HG03280 (cell line): ENCODE data around the gene GSTA4.
"Not testable (repeated sequence)": the region's sequence is repeated elsewhere in the genome, so short reads cannot be mapped to it uniquely, and the experiment has no call there.

Experiments
- ATAC-seq: cut with Tn5 transposase; IDR thresholded peaks from one replicate; pipeline ENCODE4 v1.9.1; 2021; ENCODE audit warnings: mild to moderate bottlenecking, moderate library complexity; ENCODE audit not compliant: unreplicated experiment

The GSTA4 gene

DNA sequence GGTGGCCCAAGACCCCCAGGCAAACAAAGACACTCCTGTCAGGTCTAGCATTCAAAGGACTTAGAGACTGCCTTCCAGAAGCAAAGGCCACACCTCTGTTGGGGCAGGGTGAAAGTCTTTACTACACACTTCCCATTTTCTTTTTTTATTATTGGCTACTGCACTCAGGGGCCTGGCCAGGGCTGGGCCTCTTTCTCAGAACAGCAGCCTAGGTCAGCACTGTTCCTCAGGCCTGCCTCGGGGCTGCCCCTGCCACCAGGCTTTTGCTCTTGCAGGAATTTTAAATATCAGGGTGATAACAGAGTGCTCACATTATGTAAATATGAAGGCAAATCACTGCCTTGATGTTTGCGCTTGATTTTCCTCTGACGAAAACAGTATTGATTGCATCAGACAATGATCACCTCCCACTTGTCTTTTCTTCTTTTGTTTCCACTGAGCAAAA lies 18.5 kb downstream of the GSTA4 start:
- ATAC-seq, result peak; percentile 73

DNA sequence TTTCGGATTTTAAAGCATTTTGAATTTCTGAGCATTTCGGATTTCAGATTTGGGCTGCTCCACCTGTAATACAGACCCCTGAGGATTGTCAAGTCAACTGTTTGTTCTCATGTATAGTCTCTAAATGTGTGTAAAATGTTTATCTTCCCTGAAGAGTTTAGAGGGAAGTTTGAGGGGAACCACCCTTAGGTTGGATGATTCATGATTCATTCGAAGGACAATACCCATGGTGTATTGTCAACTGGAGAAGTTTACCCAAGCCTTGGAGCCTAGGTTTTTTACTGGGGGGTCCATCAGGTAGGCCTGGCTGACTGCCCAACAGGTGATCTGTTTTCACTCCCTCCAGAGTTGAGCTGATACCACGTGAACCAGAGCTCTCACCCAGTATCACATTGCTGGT lies 18.9 kb downstream of the GSTA4 start:
- no peak for ATAC-seq

DNA sequence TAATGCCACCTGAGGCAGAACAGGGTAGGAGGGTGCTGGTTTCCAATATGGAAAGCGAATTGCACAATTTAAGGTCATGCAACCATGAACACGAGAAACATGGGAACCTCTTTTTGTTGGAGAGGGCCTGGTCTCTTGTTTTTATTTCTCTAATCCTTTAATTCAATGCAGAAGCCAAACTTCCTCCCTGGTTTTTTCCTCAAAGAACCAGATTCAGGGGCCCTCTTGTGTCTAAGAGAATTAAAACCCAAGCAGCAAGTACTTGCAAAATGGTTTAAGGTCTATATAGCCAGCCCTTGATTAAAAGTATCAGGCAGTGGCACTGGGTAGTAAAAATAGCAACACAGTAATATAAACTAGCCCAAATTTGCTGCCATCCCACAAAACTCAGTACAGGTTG lies 19.5 kb downstream of the GSTA4 start:
- ATAC-seq, result no peak

DNA sequence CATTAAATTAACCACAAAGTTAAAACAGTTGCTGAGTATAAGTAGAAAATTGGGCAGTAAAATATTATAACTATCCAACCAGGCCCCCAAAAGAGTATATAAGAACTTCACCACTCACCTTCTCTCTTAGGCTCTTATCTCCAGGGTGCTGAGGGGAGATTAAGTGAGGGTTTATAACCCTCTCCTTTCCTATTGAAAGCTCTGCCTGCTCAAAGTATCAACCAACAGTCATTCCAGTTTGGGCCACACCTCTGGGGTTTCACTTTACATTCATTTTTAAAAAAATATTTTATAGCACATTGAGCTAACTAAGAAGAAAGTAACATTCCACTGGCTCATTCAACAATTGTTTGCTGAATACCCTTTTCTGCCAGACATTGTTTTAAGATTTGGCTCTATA lies 22.1 kb downstream of the GSTA4 start:
- ATAC-seq, result no peak

DNA sequence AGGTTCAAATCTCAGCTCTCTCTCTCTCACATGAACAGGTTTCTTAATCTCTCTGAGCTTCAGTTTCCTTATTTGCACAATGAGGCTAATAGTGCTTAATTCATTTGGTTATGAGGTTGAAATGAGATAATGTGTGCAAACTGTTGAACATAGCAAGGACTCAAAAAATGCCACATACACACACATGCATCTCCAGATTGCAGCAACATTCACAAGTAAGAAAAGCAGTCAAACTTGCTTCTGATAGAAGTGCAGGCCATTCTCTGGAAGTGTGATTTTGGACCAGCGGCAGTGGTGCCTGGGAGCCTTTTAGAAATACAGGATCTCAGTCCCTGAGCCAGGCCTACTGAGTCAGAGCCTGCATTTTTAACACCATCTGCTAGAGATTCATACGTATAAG lies 25.7 kb downstream of the GSTA4 start:
- ATAC-seq, result no peak

DNA sequence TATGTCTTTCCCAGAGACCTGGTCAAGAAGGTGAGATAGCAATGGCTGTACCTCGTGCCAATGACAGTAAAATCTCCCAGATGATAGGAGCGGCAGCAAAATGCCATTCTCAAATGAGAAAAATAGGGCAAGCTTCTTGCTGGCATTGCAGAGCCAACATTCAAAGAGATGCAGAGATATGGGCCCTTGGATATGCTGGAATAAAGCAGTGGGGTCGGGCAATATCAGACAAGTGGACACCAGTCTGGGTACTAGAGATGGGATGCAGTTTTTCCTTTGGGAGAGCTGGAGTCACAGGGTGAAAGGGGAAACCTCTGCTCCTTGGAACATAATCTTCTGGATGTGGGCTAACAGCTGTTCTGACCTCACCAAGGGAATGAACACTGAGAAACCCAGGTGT lies 29.0 kb downstream of the GSTA4 start:
- ATAC-seq, result no peak

DNA sequence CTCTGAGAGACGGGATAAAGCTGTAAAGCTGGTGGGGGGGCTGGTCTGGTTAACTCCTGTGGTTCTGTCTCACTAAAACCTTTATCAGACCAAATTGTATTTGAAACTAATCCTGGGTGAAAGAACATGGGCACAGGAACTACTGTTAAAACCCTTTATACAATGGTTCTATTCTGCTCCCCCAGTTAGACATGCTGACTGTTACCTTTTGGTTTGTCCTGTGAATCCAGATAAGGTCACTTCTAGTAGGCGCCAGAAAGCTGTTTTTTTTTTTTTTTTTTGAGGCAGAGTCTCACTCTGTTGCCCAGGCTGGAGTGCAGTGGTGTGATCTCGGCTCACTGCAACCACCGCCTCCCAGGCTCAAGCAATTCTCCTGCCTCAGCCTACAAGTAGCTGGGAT lies 29.7 kb downstream of the GSTA4 start:
- no peak for ATAC-seq

DNA sequence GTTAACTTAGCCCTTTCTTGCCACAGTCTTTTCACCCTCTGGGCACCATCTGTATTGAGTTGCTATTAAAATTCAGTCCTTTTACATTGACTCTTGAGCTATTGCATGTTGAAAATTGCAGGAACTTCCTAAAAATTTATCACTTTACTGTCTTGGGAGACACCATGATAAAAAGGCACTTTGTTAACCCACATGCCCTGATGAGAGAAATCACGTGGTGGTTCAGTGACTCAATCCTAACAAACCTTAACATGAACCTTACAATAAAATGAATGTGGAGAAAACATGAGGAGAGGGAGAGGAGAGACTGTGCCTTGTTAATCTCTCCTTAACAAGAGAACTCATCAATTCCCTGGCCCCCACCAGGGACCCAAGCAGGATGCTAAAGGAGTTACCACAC lies 30.8 kb downstream of the GSTA4 start:
- ATAC-seq, result no peak

DNA sequence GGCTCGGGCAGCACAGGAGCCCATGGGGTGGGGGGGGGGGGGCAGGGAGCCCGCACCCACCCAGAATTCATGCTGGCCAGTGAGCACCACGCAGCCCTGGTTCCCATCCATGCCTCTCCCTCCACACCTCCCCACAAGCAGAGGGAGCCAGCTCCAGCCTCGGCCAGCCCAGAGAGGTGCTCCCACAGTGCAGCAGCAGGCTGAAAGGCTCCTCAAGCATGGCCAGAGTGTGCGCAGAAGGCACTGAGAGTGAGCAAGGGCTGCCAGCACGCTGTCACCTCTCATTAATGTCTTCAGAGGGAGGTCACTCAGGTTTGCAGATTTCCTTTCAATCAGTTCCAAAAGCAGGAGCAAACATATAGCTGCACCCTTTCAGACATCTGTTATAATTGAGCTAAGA lies 32.4 kb downstream of the GSTA4 start:
- ATAC-seq, result no peak

DNA sequence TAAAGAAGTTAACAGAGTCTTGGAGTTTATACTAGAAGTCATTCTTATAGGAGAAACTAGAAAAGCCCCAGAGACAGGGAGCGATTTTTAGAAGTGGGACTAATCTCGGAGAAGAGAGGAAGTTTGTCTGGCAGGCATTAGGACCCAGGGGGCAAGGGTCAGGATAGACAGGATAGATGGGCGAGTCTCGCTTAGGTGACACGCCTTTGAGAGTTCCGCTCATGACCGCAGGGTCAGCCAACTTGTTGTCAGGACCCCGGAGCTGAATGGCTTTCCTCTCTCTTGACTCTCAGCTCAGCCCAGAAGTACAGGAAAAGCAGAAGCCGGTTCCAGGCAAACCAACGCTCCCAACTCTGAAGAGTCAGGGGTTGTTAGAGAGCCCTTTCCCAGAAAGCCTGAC lies 34.1 kb downstream of the GSTA4 start:
- not testable (repeated sequence) for ATAC-seq

DNA sequence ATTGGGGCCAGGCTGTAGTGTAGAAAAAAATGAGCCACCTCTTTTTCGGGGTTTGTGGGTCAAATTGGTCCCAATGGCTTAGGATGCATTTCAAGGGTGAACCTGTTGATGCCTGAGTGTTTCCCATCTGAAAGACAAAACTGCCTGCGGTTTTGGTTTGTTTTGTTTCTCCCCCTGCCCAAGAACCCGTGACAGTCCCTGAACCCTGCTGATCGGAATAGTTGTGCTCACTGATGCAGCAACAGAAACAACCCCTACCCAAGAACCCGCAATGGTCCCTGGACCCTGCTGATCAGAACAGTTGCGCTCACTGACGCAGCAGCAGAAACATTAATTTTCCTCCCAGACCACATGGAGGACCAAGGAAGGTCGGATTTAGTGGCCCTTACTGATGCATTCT lies 34.9 kb downstream of the GSTA4 start:
- not testable (repeated sequence) for ATAC-seq

DNA sequence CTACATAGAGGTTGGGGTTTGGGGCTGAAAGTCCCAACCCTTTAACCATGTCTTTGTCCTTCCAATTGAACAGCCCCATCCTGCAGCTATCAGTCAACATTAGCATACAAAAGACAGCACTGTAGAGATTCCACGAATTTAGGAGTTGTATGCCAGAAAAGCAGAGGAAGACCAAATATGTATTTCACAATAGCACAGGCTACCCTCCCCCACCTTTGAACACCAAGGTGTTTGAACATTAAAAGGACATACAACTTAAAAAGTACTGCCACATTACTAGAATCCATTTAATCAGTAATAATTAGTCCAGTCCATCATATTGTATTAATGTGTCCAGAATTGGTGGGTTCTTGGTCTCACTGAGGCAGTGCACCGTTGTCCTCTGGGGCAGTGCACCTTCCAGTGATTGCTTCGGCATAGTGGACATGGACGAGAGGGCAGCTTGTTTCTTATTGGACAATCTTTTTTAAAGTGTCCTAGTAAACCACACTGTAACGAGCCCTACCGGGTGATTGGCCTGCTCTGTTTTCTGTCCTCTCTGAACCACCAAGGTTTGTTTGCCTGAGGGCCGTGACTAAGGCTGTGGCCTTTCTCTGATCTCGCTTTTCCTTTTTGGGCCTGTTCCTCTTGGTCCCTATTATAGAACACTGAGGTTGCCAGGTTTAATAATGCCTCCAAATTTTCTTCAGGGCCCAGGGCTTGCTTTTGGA lies 36.4 kb downstream of the GSTA4 start:
- ATAC-seq, result no peak

DNA sequence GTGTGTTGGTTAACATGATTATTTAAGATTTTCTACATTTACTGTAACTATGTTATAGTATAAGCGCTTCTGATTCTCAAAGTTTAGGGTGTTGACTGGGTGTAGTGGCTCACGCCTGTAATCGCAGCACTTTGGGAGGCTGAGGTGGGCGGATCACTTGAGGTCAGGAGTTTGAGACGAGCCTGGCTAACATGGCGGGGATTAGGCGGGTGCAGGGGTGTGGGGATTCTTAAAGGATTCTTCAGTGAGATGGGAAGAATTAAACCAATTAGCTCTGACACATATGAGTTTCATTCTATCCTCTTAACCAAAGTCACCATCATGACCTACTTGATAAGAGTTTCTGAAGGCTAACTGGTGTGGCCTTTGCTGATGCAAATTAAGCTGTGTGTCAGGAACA lies 39.2 kb downstream of the GSTA4 start:
- no peak for ATAC-seq

DNA sequence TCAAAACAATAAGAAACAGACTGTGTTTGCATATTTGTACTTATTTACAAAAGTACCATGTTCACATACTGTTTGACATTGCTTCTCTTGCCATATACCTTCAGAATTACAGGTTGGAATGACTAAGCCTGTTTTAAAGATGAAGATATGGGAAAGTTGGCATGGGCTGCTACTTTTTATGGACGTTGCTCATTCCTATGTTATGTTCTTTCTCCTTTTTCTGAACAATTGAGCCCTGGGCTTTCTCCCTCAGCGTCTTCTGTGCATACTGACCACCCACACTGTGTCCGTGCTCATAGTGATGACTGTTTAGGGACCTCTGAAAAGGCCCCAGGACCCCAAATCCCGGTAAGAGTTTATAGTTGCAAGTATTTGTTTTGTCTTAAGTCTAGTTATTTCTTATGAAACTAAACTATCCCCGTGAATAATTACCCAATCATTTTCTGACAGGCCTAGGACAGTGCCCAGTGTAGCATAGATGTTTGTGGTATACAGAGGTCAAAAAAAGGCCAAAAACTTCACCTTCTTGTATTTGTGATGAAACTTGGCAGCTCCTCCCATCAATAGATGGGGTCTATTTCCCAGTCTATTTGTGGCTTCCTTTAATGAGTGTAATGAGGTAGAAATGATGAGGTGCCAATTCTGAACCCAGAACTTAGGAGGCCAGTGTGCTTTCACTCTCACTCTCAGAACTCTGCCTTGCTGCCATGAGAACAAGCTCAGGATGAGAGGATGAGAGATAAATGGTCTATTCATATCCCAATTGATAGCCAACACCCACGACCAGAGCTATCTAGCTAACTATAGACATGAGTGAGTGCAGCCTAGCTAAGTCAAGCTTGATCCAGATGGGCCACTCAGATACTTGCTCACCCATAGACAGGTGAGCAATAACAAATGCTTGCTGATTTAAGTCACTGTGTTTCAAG lies 40.9 kb downstream of the GSTA4 start:
- ATAC-seq, result no peak

DNA sequence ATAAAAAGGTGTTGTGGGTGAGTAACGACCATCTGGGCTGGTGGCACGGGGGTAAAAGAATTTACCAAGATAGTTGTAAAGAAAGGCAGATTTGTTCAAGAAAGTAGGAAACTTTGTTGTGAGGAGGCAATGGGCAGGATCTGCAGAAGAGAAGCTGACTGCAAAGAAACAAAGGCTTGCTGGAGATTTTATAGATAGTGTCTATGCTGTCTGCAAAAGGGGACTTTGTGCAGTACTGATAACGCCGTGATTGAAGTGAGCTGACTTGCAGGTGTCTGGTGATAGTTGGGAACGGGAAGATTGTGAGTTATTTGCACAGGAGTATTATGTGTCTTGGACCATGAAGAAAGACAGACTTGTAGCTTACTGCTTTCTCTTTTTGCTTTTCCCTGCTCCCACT lies 48.8 kb downstream of the GSTA4 start:
- ATAC-seq, result no peak

DNA sequence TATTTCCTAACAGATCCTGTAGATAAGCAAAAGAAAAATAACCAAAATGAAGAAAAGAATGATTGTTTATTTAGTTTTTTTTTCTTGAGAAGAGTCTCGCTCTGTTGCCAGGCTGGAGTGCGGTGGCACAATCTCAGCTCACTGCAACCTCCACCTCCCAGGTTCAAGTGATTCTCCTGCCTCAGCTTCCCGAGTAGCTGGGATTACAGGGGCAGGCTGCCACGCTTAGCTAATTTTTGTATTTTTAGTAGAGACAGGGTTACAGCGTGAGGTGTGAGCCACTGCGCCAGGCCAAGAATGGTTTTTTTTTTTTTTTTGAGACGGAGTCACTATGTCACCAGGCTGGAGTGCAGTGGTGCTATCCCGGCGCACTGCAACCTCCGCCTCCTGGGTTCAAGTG lies 52.3 kb downstream of the GSTA4 start:
- not testable (repeated sequence) for ATAC-seq

DNA sequence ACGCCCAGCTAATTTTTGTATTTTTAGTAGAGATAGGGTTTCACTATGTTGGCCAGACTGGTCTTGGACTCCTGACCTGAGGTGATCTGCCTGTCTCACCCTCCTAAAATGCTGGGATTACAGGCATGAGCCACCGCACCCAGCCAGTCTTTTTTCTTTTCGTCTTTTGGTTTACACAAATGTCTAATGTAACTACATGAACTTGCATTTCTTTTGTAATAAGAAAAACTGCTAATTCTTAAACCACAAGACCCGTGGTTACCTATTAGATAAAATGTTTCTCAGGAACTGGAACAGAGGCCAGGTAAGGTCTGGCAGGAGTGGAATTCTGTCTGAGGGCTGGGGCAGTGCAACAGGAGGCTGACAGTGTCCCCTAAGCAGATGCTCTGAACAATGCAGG lies 52.9 kb downstream of the GSTA4 start:
- ATAC-seq, result no peak

DNA sequence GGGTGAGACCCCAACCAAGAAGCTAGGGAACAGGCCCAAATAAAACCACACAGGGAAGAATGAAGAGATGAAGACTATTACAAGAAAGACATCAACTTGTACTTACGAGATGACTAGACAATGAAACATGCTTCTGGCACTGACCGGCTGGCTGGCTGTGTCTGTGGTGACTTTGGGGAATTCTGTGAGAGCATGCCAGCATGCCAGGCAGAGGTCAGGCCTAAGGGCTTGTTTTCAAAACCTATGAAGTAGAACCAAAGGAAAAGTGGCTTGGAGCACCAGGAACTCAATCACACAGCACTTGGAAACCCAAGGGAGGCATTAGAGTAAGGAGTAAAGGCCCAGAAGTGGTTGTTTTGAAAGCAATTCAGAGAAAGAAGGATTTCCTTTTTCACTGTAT lies 57.2 kb downstream of the GSTA4 start:
- ATAC-seq, result no peak

DNA sequence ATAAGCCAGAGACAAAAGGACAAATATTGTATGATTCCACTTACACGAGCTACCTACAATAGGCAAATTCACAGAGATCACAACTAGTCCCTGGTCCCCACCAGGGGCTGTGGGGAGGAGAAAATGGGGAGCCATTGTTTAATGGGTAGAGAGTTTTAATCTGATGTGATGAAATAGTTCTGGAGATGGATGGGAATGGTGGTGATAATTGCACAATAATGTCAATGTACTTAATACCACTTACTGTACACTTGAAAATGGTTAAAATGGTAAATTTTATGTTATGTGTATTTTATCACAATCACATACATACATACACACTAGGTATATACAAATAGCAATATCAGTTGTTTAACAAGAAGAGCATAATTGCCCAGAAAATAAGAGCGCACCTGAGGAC lies 61.3 kb downstream of the GSTA4 start:
- no peak for ATAC-seq

DNA sequence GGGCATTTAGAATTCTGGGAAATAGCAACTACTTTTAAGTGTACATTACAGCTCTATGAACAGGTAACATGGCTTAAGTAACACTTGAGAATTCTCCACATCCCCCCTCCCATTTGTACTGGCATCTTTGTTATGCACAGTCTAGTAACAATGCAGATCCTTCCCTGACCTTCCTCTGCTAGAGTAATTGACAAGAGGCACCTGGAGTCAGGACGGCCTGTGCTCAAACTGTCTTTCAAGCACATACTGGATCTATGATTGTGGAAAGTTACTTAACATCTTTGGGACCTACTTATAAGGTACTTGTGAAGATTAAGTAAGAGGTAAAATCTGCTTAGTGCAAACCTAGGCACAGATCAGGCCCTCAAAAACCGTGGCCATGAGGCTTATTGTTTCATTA lies 63.7 kb downstream of the GSTA4 start:
- ATAC-seq, result no peak

DNA sequence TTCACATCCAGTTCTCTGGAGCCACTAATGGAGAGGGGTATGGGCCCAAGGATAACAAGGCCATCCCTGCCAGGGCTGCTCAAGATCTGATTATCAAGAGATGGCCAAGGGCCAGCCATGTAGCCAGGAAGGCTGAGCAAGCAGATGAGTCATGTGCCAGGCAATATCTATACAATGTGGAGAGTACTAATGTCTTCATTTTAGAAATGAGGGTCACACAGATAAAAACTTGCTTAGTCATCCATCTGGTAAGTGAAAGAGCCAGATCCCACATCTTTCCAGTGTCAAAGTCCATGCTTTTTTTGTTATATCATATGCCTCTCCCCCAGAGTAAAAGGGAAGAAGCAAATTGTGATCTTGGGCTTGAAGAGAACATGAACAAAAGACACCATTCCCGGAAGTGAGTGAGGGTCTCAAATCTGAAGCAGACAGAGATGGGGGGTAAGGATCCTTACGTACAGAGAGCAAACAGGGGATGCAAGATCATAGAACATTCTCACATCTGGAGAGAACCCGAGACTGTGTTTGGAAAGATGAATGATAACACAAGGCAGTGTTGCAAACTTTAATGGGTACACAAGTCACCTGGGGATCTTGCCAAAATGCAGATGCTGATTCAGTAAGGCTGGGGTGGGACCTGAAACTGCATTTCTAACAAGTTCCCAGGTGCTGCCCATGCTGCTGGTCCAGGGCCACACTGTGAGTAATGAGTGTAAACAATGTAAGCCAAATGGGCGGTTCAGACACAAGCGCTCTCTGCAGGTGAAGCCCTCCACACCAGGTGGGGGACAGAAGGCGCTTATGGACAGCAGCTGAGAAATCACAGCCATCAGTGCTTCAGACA lies 65.5 kb downstream of the GSTA4 start:
- ATAC-seq, result no peak
